NCI-H2196 treated with DMSO at 0.1 percent for 48 hours (cell line): Measurements from ENCODE around the gene FBXO21.

Experiments
- DNase-seq: peaks from one replicate; lab custom pipeline; 2025; ENCODE audit not compliant: unreplicated experiment; lab: John Stamatoyannopoulos, UW

FBXO21 gene

GRCh38 chr12:117140397-117141096 lies 49.7 kb downstream of the FBXO21 start:
- DNase-seq: no peak

- no peak for DNase-seq
Measured at GRCh38 chr12:117139025-117139717, 51.1 kb downstream of the FBXO21 start.

GRCh38 chr12:117134721-117135120 lies 55.5 kb downstream of the FBXO21 start:
- DNase-seq: no peak

GRCh38 chr12:117134059-117134458 lies 56.2 kb downstream of the FBXO21 start:
- no peak for DNase-seq

- DNase-seq: no peak
Measured at GRCh38 chr12:117130801-117131200, 59.5 kb downstream of the FBXO21 start.

- no peak for DNase-seq
Measured at GRCh38 chr12:117129391-117129790, 60.9 kb downstream of the FBXO21 start.

- DNase-seq: no peak
Measured at GRCh38 chr12:117127933-117128823, 62.1 kb downstream of the FBXO21 start.

- DNase-seq: no peak
Measured at GRCh38 chr12:117126335-117126734, 63.9 kb downstream of the FBXO21 start.

- DNase-seq: no peak
Measured at GRCh38 chr12:117125767-117126166, 64.5 kb downstream of the FBXO21 start.

GRCh38 chr12:117125272-117125613 lies 65.0 kb downstream of the FBXO21 start:
- DNase-seq: no peak

GRCh38 chr12:117124421-117125271 lies 65.6 kb downstream of the FBXO21 start:
- DNase-seq: no peak

GRCh38 chr12:117121441-117121840 lies 68.8 kb downstream of the FBXO21 start:
- DNase-seq: no peak

GRCh38 chr12:117120787-117121186 lies 69.5 kb downstream of the FBXO21 start:
- DNase-seq: no peak

- no peak for DNase-seq
Measured at GRCh38 chr12:117119592-117120198, 70.6 kb downstream of the FBXO21 start.

- no peak for DNase-seq
Measured at GRCh38 chr12:117118838-117119591, 71.3 kb downstream of the FBXO21 start.

GRCh38 chr12:117114784-117115183 lies 75.5 kb downstream of the FBXO21 start:
- no peak for DNase-seq

- DNase-seq: no peak
Measured at GRCh38 chr12:117113231-117113630, 77.0 kb downstream of the FBXO21 start.

- DNase-seq: peak; percentile 26
Measured at GRCh38 chr12:117111821-117112595, 78.3 kb downstream of the FBXO21 start.

GRCh38 chr12:117111386-117111785 lies 78.9 kb downstream of the FBXO21 start:
- no peak for DNase-seq
